IMR-90 (cell line): ENCODE data around the gene GGTLC1. TPM values are rescaled to one million over a fixed set of nuclear protein-coding genes. Genes with fewer than 3 reads are reported as not detected.

Experiments
- ATAC-seq: fragments of 200-7000 bp; cut with Tn5 transposase; 2 replicates; pipeline ENCODE4 v1.9.1; 2020; ENCODE audit warnings: low read depth, mild to moderate bottlenecking, moderate library complexity
- BruUV-seq: library from RNA; stranded (reverse); fragments of 400-500 nt; replicated peaks from 2 replicates; lab custom pipeline; 2021; lab: Mats Ljungman, UMichigan
- CTCF ChIA-PET: fragments of 300-600 bp; formaldehyde crosslinking; extraction: SDS; loops from one replicate; lab custom pipeline; 2021; ENCODE audit warnings: antibody characterized with exemption; lab: Yijun Ruan, JAX
- POLR2A ChIA-PET: fragments of 300-600 bp; sonication (Branson Sonifier 250); formaldehyde crosslinking; loops from one replicate; lab custom pipeline; 2022; ENCODE audit warnings: antibody characterized with exemption; ENCODE audit not compliant: unreplicated experiment; lab: Charles Lee
- DNase-seq: peaks from one replicate; pipeline ENCODE4 v3.0.0; 2013
- H2AFZ ChIP-seq: replicated peaks from 2 replicates; pipeline ENCODE3; 2013; ENCODE audit warnings: low read length, mild to moderate bottlenecking; ENCODE audit not compliant: poor library complexity
- H2AK5ac ChIP-seq: 2 replicates; pipeline ENCODE4 v1.6.1; 2013; ENCODE audit warnings: low read depth, low read length, inconsistent platforms
- H2AK9ac ChIP-seq: replicated peaks from 2 replicates; pipeline ENCODE3; 2013; ENCODE audit warnings: mild to moderate bottlenecking, low read depth, low read length, moderate library complexity; ENCODE audit not compliant: poor library complexity
- H2BK120ac ChIP-seq: 2 replicates; pipeline ENCODE4 v1.6.1; 2013; ENCODE audit warnings: low read depth, low read length, inconsistent platforms
- H2BK15ac ChIP-seq: 3 replicates; pipeline ENCODE4 v1.6.1; 2013; ENCODE audit warnings: low read depth, low read length, inconsistent platforms
- H2BK20ac ChIP-seq: 2 replicates; pipeline ENCODE4 v1.6.1; 2013; ENCODE audit warnings: low read depth, mild to moderate bottlenecking, inconsistent platforms, low read length, moderate library complexity
- H2BK5ac ChIP-seq: 2 replicates; pipeline ENCODE4 v1.6.1; 2013; ENCODE audit warnings: mild to moderate bottlenecking, low read depth, low read length, inconsistent platforms; ENCODE audit not compliant: poor library complexity, severe bottlenecking
- H3K14ac ChIP-seq: replicated peaks from 2 replicates; pipeline ENCODE4 v1.6.1; 2013; ENCODE audit warnings: low read depth, low read length, inconsistent platforms
- H3K18ac ChIP-seq: 2 replicates; pipeline ENCODE4 v1.6.1; 2013; ENCODE audit warnings: low read depth, low read length, control low read depth
- H3K23ac ChIP-seq: 2 replicates; pipeline ENCODE4 v1.6.1; 2013; ENCODE audit warnings: low read depth, low read length, inconsistent platforms
- H3K27ac ChIP-seq: 2 replicates; pipeline ENCODE4 v1.5.1; 2013; ENCODE audit warnings: mild to moderate bottlenecking, control low read depth, low read length; ENCODE audit not compliant: insufficient read depth
- H3K27me3 ChIP-seq: 2 replicates; pipeline ENCODE4 v1.6.1; 2013; ENCODE audit warnings: low read length; ENCODE audit not compliant: control insufficient read depth, insufficient read depth
- H3K36me3 ChIP-seq: 2 replicates; pipeline ENCODE4 v1.6.1; 2013; ENCODE audit warnings: low read length, mixed read lengths; ENCODE audit not compliant: control insufficient read depth, insufficient read depth
- H3K4ac ChIP-seq: 2 replicates; pipeline ENCODE4 v1.6.1; 2013; ENCODE audit warnings: low read depth, low read length, inconsistent platforms
- H3K4me1 ChIP-seq: 2 replicates; pipeline ENCODE4 v1.6.1; 2013; ENCODE audit warnings: low read length, mixed read lengths; ENCODE audit not compliant: control insufficient read depth, insufficient read depth
- H3K4me2 ChIP-seq: 2 replicates; pipeline ENCODE4 v1.6.1; 2013; ENCODE audit warnings: low read depth, mild to moderate bottlenecking, control low read depth, low read length, moderate library complexity
- H3K4me3 ChIP-seq: 2 replicates; pipeline ENCODE4 v1.5.1; 2013; ENCODE audit warnings: low read depth, mild to moderate bottlenecking, control low read depth, low read length, moderate library complexity; ENCODE audit not compliant: insufficient read depth
- H3K56ac ChIP-seq: 2 replicates; pipeline ENCODE4 v1.6.1; 2013; ENCODE audit warnings: low read length, inconsistent platforms; ENCODE audit not compliant: insufficient read depth; ENCODE audit errors: extremely low read depth
- H3K79me1 ChIP-seq, 2 experiments: 2 replicates each; pipeline ENCODE4 v1.6.1; 2013; ENCODE audit warnings: low read length in 2 of 2, inconsistent platforms in 1 of 2, low read depth in 1 of 2
- H3K9ac ChIP-seq: 2 replicates; pipeline ENCODE4 v1.6.1; 2013; ENCODE audit warnings: low read depth, low read length, control low read depth
- H3K9me1 ChIP-seq: 2 replicates; pipeline ENCODE4 v1.6.1; 2013; ENCODE audit warnings: low read length, inconsistent platforms; ENCODE audit not compliant: insufficient read depth
- H3K9me3 ChIP-seq: 2 replicates; pipeline ENCODE4 v1.6.1; 2013; ENCODE audit warnings: low read length; ENCODE audit not compliant: control insufficient read depth, insufficient read depth
- H4K20me1 ChIP-seq: 2 replicates; pipeline ENCODE4 v1.6.1; 2013; ENCODE audit warnings: low read length, inconsistent platforms; ENCODE audit not compliant: insufficient read depth
- H4K5ac ChIP-seq: 2 replicates; pipeline ENCODE4 v1.6.1; 2013; ENCODE audit warnings: mild to moderate bottlenecking, low read depth, low read length, control low read depth
- H4K8ac ChIP-seq, 2 experiments: 2 replicates each; pipeline ENCODE4 v1.6.1; 2013; ENCODE audit warnings: low read depth in 2 of 2, low read length in 2 of 2, control low read depth in 1 of 2, inconsistent platforms in 1 of 2
- H4K91ac ChIP-seq: 2 replicates; pipeline ENCODE4 v1.6.1; 2013; ENCODE audit warnings: low read depth, low read length, inconsistent platforms; ENCODE audit not compliant: insufficient read depth
- BHLHE40 ChIP-seq: fragments of 150-350 bp; IDR thresholded peaks from 2 replicates; pipeline ENCODE4 v1.6.1; 2016; ENCODE audit warnings: mild to moderate bottlenecking, low read depth, low read length
- CEBPB ChIP-seq: IDR thresholded peaks from 2 replicates; pipeline ENCODE4 v1.6.1; 2012; ENCODE audit warnings: low read depth, low read length, improper control_type of control experiment
- CHD1 ChIP-seq: IDR thresholded peaks from 2 replicates; pipeline ENCODE4 v1.6.1; 2012; ENCODE audit warnings: low read depth, low read length, improper control_type of control experiment
- CTCF ChIP-seq: conservative IDR thresholded peaks from 2 replicates; pipeline ENCODE4 v1.5.1; 2012; ENCODE audit warnings: mild to moderate bottlenecking, low read depth, low read length, improper control_type of control experiment
- FOS ChIP-seq: fragments of 150-350 bp; IDR thresholded peaks from 2 replicates; pipeline ENCODE4 v1.6.1; 2016; ENCODE audit warnings: low read depth, low read length
- MAFK ChIP-seq: IDR thresholded peaks from 2 replicates; pipeline ENCODE4 v1.6.1; 2012; ENCODE audit warnings: low read depth, low read length, improper control_type of control experiment
- MXI1 ChIP-seq: IDR thresholded peaks from 2 replicates; pipeline ENCODE4 v1.6.1; 2012; ENCODE audit warnings: low read depth, mild to moderate bottlenecking, low read length, moderate library complexity, borderline replicate concordance
- NFE2L2 ChIP-seq: fragments of 150-350 bp; IDR thresholded peaks from 2 replicates; pipeline ENCODE4 v1.6.1; 2016; ENCODE audit warnings: low read depth, mild to moderate bottlenecking, low read length
- RAD21 ChIP-seq: IDR thresholded peaks from 2 replicates; pipeline ENCODE4 v1.6.1; 2012; ENCODE audit warnings: low read length, improper control_type of control experiment
- SMC3 ChIP-seq: fragments of 150-350 bp; IDR thresholded peaks from 2 replicates; pipeline ENCODE4 v1.6.1; 2016; ENCODE audit warnings: low read depth, mild to moderate bottlenecking, antibody characterized with exemption, low read length, moderate library complexity
- USF2 ChIP-seq: fragments of 150-350 bp; IDR thresholded peaks from 2 replicates; pipeline ENCODE4 v1.6.1; 2017; ENCODE audit warnings: mild to moderate bottlenecking, antibody characterized with exemption, low read length, low read depth
- WGBS, 2 experiments: methylation state at CpG; one replicate each; pipeline versions ENCODE4 v1.1.5 to v1.1.7; 2013; ENCODE audit warnings: missing lambda C conversion rate in 2 of 2; ENCODE audit not compliant: insufficient read length in 1 of 2; ENCODE audit errors: extremely low coverage in 2 of 2; 5-methylcytosine and 5-hydroxymethylcytosine counted together
- dilution Hi-C: fragments of 300-500 bp; cut with HindIII; formaldehyde crosslinking; loops from one replicate; pipeline ENCODE4 v1.14.3; 2018; ENCODE audit warnings: low sequenced_read_pairs; ENCODE audit not compliant: unreplicated experiment
- in situ Hi-C: fragments of 300-500 bp; cut with MboI; formaldehyde crosslinking; loops from 3 replicates; pipeline ENCODE4 v1.14.3; 2019; ENCODE audit warnings: low sequenced_read_pairs, inconsistent platforms, mixed read lengths
- intact Hi-C: fragments of 100-400 bp; cut with micrococcal nuclease; formaldehyde crosslinking; loops from 2 replicates; pipeline ENCODE4 v1.10.0; 2022
- polyA plus RNA-seq, 3 experiments: library from polyadenylated mRNA; depleted of rRNA; stranded (reverse); fragments of >200 nt; gene quantifications; 2 replicates each; pipeline ENCODE4 v1.2.3, GENCODE V29; 2012; ENCODE audit warnings: low replicate concordance in 1 of 3
- total RNA-seq: library from RNA; depleted of rRNA; stranded (reverse); fragments of >200 nt; gene quantifications from 2 replicates; pipeline ENCODE4 v1.2.3, GENCODE V29; 2012

The GGTLC1 gene
- total and polyA plus RNA-seq, 2 of the 4 experiments (the other 2 are of a cell fraction): not detected

DNA sequence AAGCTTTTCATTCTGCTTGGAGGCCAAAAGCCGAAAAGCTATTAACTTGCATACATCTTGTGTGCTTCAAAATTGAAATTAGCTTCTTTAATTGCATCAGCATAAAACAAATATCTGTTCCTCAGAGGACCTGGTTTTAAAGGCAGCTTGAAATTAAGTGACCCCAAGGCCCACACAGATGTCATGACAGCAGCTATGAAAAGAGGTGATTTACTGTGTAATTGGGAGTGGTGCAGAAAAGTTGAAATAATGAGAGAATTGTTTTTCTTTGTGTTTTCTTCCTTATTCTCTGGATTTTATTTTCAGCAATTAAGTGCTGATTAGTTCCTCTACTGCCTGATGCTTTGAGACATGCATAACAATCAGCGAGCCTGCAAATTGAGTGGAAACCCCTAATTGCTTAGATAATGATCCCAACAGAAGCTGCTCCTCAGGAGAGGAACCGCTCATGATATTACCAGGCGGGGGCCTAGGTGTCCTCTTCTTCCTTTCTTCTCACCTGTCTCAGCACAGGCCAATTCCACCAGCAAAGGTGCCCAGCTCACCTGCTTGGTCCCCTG, 34.1 kb upstream of the GGTLC1 start:
- CTCF ChIA-PET: no interaction called here
- WGBS, 2 experiments: no CpG with 5 or more reads among the region's 4 CpGs
- H2BK5ac ChIP-seq: no peak overlapping the region

More for the DNA sequence above, 34.1 kb upstream of the GGTLC1 start:
- H2AK9ac ChIP-seq: no peak overlapping the region
- no peak overlapping the region for H3K27ac ChIP-seq
- intact Hi-C loops (no loop called here), dilution Hi-C loops (no loop called here), in situ Hi-C loops (no loop called here)
- H3K56ac ChIP-seq: no peak overlapping the region
- no peak overlapping the region for H4K5ac ChIP-seq
- no peaks in the 10 kb centered on the region for H4K20me1 ChIP-seq
- H2AK5ac ChIP-seq: no peak overlapping the region
- DNase-seq: no peak
- H4K8ac ChIP-seq: no peak overlapping the region
- H2BK20ac ChIP-seq: no peak overlapping the region
- no peaks in the 10 kb centered on the region for H3K36me3 ChIP-seq
- H3K9ac ChIP-seq: no peak overlapping the region
- H3K9me3 ChIP-seq: no peaks in the 10 kb centered on the region
- H3K79me1 ChIP-seq: no peaks in the 10 kb centered on the region
- no peak overlapping the region for H2BK120ac ChIP-seq
- no peak overlapping the region for H3K14ac ChIP-seq
- H4K91ac ChIP-seq: no peak overlapping the region
- H3K4me2 ChIP-seq: no peak overlapping the region
- POLR2A ChIA-PET: no interaction called here
- H3K23ac ChIP-seq: no peak overlapping the region
- H3K27me3 ChIP-seq: no peaks in the 10 kb centered on the region
- BruUV-seq: no TSS peak
- H3K18ac ChIP-seq: no peak overlapping the region
- no peaks in the 10 kb centered on the region for H3K4me1 ChIP-seq
- no peak overlapping the region for H2BK15ac ChIP-seq
- H2AFZ ChIP-seq: no peak overlapping the region
- no peak for ATAC-seq
- H3K4ac ChIP-seq: no peak overlapping the region
- no peak overlapping the region for H3K4me3 ChIP-seq
- no peak for TF ChIP-seq MXI1
- no peak for TF ChIP-seq CTCF
- no peak for TF ChIP-seq USF2
- no peak for TF ChIP-seq CHD1
- no peak for TF ChIP-seq FOS
- no peak for TF ChIP-seq NFE2L2
- no peak for TF ChIP-seq BHLHE40
- no peak for TF ChIP-seq SMC3
- TF ChIP-seq MAFK: no peak
- no peak for TF ChIP-seq RAD21
- no peak for TF ChIP-seq CEBPB
- no peaks in the 10 kb centered on the region for H3K9me1 ChIP-seq
